Keratinocyte (primary cell): ENCODE results near the gene MAP2K5. TPM values are rescaled to one million over a fixed set of nuclear protein-coding genes. Genes with fewer than 3 reads are reported as not detected.

ENCODE experiments used
- DNase-seq: peaks from one replicate; pipeline ENCODE4 v3.0.0-alpha.2; 2011; ENCODE audit warnings: low read depth, missing footprints, low spot score
- FAIRE-seq: peaks from 2 replicates; lab custom pipeline; 2011; peaks lifted over from hg19 to GRCh38; lab: Jason Lieb, UNC
- H2AFZ ChIP-seq: 2 replicates; pipeline ENCODE4 v1.6.0; 2012; ENCODE audit warnings: low read length, control low read depth, inconsistent platforms; ENCODE audit not compliant: control insufficient read depth
- H3K27ac ChIP-seq: 2 replicates; pipeline ENCODE4 v1.5.1; 2011; ENCODE audit warnings: low read length; ENCODE audit not compliant: control insufficient read depth, insufficient read depth
- H3K27me3 ChIP-seq: 3 replicates; pipeline ENCODE4 v1.6.0; 2011; ENCODE audit warnings: low read length; ENCODE audit not compliant: control insufficient read depth, insufficient read depth; ENCODE audit errors: extremely low read depth
- H3K36me3 ChIP-seq, 2 experiments: 2 replicates in 1 of 2; 3 replicates in 1 of 2; pipeline ENCODE4 v1.5.1; 2011; ENCODE audit warnings: low read length in 2 of 2, mild to moderate bottlenecking in 1 of 2; ENCODE audit not compliant: control insufficient read depth in 2 of 2, insufficient read depth in 2 of 2; ENCODE audit errors: extremely low read depth in 1 of 2
- H3K4me1 ChIP-seq: 3 replicates; pipeline ENCODE4 v1.5.1; 2011; ENCODE audit warnings: low read length; ENCODE audit not compliant: control insufficient read depth, insufficient read depth; ENCODE audit errors: extremely low read depth
- H3K4me2 ChIP-seq: 3 replicates; pipeline ENCODE4 v1.6.0; 2011; ENCODE audit warnings: low read depth, low read length; ENCODE audit not compliant: control insufficient read depth, insufficient read depth; ENCODE audit errors: extremely low read depth
- H3K4me3 ChIP-seq, 3 experiments: fragments of 200-600 bp in 1 of 3; sonication (generic) in 1 of 3; 2 replicates in 2 of 3; 3 replicates in 1 of 3; pipeline ENCODE4 v1.5.1; 2011 to 2016; ENCODE audit warnings: low read length in 3 of 3, mild to moderate bottlenecking in 3 of 3, control low read depth in 2 of 3, inconsistent platforms in 1 of 3, low read depth in 1 of 3, mixed read lengths in 1 of 3, mixed run types in 1 of 3, moderate library complexity in 1 of 3; ENCODE audit not compliant: control insufficient read depth in 2 of 3, insufficient read depth in 2 of 3; ENCODE audit errors: extremely low read depth in 1 of 3
- H3K79me2 ChIP-seq: 2 replicates; pipeline ENCODE4 v1.6.0; 2012; ENCODE audit warnings: low read length; ENCODE audit not compliant: control insufficient read depth, insufficient read depth
- H3K9ac ChIP-seq: 3 replicates; pipeline ENCODE4 v1.6.0; 2011; ENCODE audit warnings: low read length; ENCODE audit not compliant: control insufficient read depth, insufficient read depth; ENCODE audit errors: extremely low read depth
- H3K9me1 ChIP-seq: 3 replicates; pipeline ENCODE4 v1.6.0; 2011; ENCODE audit warnings: low read length; ENCODE audit not compliant: control insufficient read depth, insufficient read depth; ENCODE audit errors: extremely low read depth
- H3K9me3 ChIP-seq: 2 replicates; pipeline ENCODE4 v1.5.1; 2012; ENCODE audit warnings: low read depth, low read length; ENCODE audit not compliant: control insufficient read depth
- H4K20me1 ChIP-seq: 3 replicates; pipeline ENCODE4 v1.6.0; 2011; ENCODE audit warnings: low read length; ENCODE audit not compliant: control insufficient read depth, insufficient read depth; ENCODE audit errors: extremely low read depth
- EZH2 ChIP-seq: IDR thresholded peaks from one replicate; pipeline ENCODE4 v1.6.1; 2012; ENCODE audit warnings: inconsistent platforms, mild to moderate bottlenecking, low read length, moderate library complexity
- dilution Hi-C: fragments of 300-500 bp; cut with MboI; formaldehyde crosslinking; loops from one replicate; pipeline ENCODE4 v1.7.0; 2020; ENCODE audit warnings: low sequenced_read_pairs; ENCODE audit not compliant: extremely low pct_ligation_motif_present
- polyA plus RNA-seq, 5 experiments: library from polyadenylated mRNA; depleted of rRNA in 3 of 5; stranded (reverse) in 3 of 5; stranded (forward) in 1 of 5; unstranded in 1 of 5; fragments of >200 nt; gene quantifications; 1 replicate in 1 of 5; 2 replicates in 3 of 5; 3 replicates in 1 of 5; pipeline versions ENCODE4 v1.2.1 to v1.2.3, GENCODE V29; 2011 to 2012; ENCODE audit warnings: missing spikeins in 2 of 5, low read depth in 1 of 5, low replicate concordance in 1 of 5
- TF ChIP-seq, protein P1 (sequence below), 3 experiments: IDR thresholded peaks in 1 of 3; conservative IDR thresholded peaks in 1 of 3; optimal IDR thresholded peaks in 1 of 3; 2 replicates in 2 of 3; 3 replicates in 1 of 3; pipeline versions ENCODE3 to v1.5.1; 2011; ENCODE audit warnings: low read length in 3 of 3, mild to moderate bottlenecking in 3 of 3, moderate library complexity in 2 of 3, control low read depth in 1 of 3, inconsistent platforms in 1 of 3; ENCODE audit not compliant: insufficient read depth in 2 of 3; ENCODE audit errors: extremely low read depth in 1 of 3

MAP2K5 gene
- polyA plus RNA-seq, 1 donor (not counting 4 experiments of a cell fraction or from before 2014, with no cell fraction given): 3.6 TPM

DNA sequence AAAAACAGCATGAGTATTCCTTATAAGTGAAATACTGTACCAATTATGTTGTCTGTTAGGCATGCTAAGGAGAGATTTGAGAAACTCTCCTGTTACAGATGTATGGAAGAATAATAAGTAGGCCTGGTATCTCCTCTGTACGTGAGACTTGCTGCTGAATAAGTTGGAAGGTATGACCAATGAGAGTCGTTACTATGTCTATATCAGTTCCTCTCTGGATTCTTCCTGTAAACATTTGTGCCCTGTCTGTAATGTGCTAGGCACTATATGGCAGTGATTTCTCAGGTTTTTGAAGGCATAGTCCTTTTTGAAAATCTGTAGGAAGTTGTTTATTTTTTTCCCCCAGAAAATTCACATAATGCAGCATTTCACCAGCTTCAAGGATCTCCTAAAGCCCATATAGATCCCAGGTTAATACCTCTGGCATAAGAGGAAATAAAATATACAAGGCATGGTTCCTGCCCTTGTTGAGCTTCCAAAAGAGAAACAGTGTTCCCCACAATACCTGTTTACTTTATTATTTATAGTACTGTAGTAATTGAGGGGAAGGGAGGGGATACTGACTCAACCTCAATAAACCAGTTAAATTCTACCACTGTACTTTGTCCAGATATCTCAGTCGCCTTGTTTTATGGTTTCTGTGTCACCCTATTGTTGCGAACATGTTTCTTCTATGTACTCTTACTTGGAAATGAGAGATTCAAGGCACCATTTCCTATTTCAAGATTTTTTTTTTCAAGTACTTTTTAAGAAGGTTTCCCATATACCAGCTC lies 28.6 kb downstream of the MAP2K5 start:
- H3K79me2 ChIP-seq: no peaks in the 10 kb centered on the region
- no peak overlapping the region for H3K9ac ChIP-seq
- no peaks in the 10 kb centered on the region for H3K27me3 ChIP-seq
- DNase-seq: no peak
- H3K4me2 ChIP-seq: no peak overlapping the region
- no peaks in the 10 kb centered on the region for H4K20me1 ChIP-seq
- no peaks in the 10 kb centered on the region for H3K36me3 ChIP-seq
- no peak overlapping the region for H3K4me3 ChIP-seq
- no peak overlapping the region for H3K27ac ChIP-seq
- TF ChIP-seq EZH2: no peak
- TF ChIP-seq, protein P1, sequence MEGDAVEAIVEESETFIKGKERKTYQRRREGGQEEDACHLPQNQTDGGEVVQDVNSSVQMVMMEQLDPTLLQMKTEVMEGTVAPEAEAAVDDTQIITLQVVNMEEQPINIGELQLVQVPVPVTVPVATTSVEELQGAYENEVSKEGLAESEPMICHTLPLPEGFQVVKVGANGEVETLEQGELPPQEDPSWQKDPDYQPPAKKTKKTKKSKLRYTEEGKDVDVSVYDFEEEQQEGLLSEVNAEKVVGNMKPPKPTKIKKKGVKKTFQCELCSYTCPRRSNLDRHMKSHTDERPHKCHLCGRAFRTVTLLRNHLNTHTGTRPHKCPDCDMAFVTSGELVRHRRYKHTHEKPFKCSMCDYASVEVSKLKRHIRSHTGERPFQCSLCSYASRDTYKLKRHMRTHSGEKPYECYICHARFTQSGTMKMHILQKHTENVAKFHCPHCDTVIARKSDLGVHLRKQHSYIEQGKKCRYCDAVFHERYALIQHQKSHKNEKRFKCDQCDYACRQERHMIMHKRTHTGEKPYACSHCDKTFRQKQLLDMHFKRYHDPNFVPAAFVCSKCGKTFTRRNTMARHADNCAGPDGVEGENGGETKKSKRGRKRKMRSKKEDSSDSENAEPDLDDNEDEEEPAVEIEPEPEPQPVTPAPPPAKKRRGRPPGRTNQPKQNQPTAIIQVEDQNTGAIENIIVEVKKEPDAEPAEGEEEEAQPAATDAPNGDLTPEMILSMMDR (optimal IDR thresholded peaks at IDR 0.05 in 1 of 3, IDR thresholded peaks at IDR 0.05 in 1 of 3, conservative IDR thresholded peaks at IDR 0.05 in 1 of 3; ENCODE audit: extremely low read depth in 1 of 3, insufficient read depth in 2 of 3, low read length in 3 of 3): no peak
- FAIRE-seq: no peak
- dilution Hi-C loops: no loop called here
- no peaks in the 10 kb centered on the region for H3K9me3 ChIP-seq
- no peaks in the 10 kb centered on the region for H3K4me1 ChIP-seq
- H2AFZ ChIP-seq: no peak overlapping the region
- no peaks in the 10 kb centered on the region for H3K9me1 ChIP-seq

DNA sequence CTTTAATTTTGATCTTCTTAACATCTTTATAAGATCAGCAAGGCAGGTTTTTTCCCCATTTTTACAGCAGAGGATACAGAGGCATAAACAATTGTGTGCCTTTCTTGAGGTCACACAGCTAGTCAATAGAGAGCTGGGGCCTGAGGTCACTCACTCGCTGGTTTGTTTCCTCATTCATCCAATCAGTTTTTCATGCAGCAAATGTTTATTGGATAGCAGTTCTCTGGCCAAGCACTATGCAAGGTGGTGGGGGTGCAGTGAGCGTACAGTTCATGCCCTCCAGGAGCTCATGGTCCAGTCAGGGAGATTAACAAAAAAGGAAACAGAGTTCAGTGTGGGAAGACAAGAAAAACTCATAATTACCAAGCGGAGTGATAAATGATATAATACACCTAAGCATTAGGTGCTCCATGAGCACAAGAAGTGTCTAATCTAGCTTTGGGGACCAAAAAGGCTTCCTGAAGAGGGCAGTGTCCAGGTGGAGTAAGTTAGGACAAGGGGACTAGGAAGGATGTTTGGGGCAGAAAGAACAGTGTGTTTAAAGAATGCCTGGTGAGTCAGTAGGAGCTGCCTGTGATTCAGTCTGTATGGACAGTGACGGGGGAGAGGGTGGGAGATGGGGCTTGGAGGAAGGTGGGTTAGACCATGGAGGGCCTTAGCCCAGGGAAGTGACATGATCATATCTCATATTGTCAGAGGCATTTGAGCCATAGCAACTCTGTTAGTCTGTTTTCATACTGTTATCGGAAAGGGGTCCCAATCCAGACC lies 29.3 kb downstream of the MAP2K5 start:
- DNase-seq: no peak
- FAIRE-seq: no peak
- dilution Hi-C loops: no loop called here

More for the DNA sequence above, 29.3 kb downstream of the MAP2K5 start:
- Histone ChIP-seq H3K4me1 (no peaks in the 10 kb centered on the region), H3K27me3 (no peaks in the 10 kb centered on the region), H3K4me2 (no peak overlapping the region), H2AFZ (no peak overlapping the region), H4K20me1 (no peaks in the 10 kb centered on the region), H3K9me3 (no peaks in the 10 kb centered on the region), H3K9me1 (no peaks in the 10 kb centered on the region), H3K9ac (no peak overlapping the region), H3K79me2 (no peaks in the 10 kb centered on the region), H3K4me3 (no peak overlapping the region), H3K36me3 (no peaks in the 10 kb centered on the region), H3K27ac (no peak overlapping the region)
- TF ChIP-seq, protein P1 (optimal IDR thresholded peaks at IDR 0.05 in 1 of 3, IDR thresholded peaks at IDR 0.05 in 1 of 3, conservative IDR thresholded peaks at IDR 0.05 in 1 of 3; ENCODE audit: extremely low read depth in 1 of 3, insufficient read depth in 2 of 3, low read length in 3 of 3): no peak
- TF ChIP-seq EZH2: no peak
